Esophagus squamous epithelium (tissue), 4 donors: Measurements from ENCODE around the gene WDR35.

Experiments used
- CTCF ChIP-seq, 6 experiments: fragments of 450-650 bp in 4 of 6; fragments of 200-600 bp in 2 of 6; sonication (generic) in 2 of 6; IDR thresholded peaks; one replicate each; pipeline ENCODE4 v1.5.1; 2016 to 2019; ENCODE audit warnings: antibody characterized with exemption in 6 of 6, mild to moderate bottlenecking in 4 of 6, moderate library complexity in 4 of 6
- POLR2A ChIP-seq, 4 donors: fragments of 450-650 bp; IDR thresholded peaks; one replicate each; pipeline ENCODE4 v1.6.1; 2017; ENCODE audit warnings: antibody characterized with exemption in 4 of 4, mild to moderate bottlenecking in 4 of 4, moderate library complexity in 3 of 4

GRCh38 chr2:19947184-19947940, 42.5 kb downstream of the WDR35 start:
- no peak for TF ChIP-seq CTCF (IDR thresholded peaks at IDR 0.05)
- TF ChIP-seq POLR2A (IDR thresholded peaks at IDR 0.05) = no peak
